CD4-positive, alpha-beta T cell treated with Interleukin-15 for 4 hours (primary cell): ENCODE measurements around the gene TM2D3.

Experiments used
- DNase-seq: peaks from one replicate; pipeline ENCODE4 v3.0.0-alpha.2; 2020; ENCODE audit warnings: low spot score

TM2D3 gene

DNA sequence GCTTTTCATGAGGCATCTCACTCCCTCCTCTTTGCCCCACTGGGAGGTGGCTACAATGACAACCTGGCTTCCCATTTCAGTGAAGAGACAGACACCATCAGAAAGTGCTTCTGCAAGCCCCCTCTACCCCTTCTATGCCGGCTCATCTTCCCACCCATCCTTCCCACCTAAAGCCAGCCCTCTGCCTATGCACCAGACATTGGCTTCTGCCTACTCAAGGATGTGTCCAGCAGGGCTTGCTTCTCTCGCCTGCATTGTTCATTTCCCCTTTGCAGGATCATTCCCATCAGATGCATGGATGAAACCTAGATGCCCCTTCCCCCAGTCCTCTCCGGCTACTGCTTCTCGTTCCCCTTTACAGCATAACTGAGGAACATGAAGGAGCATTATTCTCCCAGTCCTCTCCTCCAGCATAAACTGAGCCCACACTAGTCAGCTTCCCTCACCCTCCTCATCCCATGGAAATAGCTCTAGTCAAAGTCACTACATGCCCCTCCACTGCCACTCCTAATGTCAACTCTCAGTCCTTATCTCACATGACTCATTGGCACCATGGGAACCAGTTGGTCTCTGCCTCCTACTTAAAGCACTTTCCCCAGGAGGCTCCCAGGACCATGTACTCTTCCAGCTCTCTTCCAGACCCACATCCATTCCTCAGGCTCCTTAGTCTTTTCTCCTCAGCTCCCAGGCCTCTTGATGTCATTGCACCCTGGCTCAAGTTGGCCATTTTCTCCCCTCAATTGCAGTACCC, 47.9 kb downstream of the TM2D3 start:
- no peak for DNase-seq

- no peak for DNase-seq
Measured at GRCh38 chr15:101602801-101603200, 49.4 kb downstream of the TM2D3 start.

DNA sequence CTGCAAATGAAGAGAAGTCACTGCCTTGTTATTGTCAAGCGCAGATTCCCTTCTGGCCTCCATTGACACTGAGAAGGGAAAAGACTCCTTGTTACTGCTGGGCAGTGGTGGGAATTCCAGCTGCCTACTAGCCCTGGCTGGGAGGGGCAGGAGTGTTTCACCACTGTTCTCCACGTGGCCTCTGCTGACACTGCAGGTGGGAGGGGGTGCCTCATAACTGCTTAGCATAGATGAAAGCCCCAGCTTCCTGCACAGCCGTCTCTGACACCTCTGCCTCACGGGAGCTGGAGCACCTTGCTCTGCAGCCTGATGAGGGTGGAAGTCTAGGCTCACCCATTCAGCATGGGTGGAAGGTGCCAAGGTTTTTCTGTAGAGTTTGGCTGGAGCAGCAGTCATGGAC, 52.1 kb downstream of the TM2D3 start:
- DNase-seq: no peak

GRCh38 chr15:101599091-101599490, 53.1 kb downstream of the TM2D3 start:
- DNase-seq: no peak

DNA sequence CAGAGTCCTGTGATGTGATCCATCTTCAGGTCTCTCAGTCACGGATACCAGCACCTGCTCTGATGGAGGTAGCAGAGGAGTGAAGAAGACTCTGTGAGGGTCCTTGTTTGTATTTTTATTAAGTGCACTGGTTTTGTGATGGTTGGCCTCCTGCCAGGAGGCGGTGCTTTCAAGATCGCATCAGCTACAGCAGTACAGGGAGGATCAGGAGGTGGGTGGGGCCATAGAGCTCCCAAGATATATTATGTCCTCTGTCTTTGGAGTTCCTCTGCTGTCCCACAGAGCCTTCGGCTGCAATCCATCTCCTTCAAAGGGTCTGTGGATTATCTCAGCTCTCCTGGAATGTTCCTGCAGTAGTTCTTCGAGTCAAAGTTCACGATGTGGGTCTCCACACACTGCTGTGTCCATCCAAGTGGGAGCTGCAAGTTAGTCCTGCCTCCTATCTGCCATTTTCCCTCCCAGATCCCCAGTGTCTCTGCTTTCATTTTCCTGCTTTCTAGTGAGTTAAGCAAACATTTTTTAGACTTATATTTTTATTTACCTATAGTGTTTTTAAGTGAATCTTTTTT, 54.7 kb downstream of the TM2D3 start:
- no peak for DNase-seq

- DNase-seq: no peak
Measured at GRCh38 chr15:101596633-101597032, 55.5 kb downstream of the TM2D3 start.
